ENCODE data around the gene SAP25.

DNA sequence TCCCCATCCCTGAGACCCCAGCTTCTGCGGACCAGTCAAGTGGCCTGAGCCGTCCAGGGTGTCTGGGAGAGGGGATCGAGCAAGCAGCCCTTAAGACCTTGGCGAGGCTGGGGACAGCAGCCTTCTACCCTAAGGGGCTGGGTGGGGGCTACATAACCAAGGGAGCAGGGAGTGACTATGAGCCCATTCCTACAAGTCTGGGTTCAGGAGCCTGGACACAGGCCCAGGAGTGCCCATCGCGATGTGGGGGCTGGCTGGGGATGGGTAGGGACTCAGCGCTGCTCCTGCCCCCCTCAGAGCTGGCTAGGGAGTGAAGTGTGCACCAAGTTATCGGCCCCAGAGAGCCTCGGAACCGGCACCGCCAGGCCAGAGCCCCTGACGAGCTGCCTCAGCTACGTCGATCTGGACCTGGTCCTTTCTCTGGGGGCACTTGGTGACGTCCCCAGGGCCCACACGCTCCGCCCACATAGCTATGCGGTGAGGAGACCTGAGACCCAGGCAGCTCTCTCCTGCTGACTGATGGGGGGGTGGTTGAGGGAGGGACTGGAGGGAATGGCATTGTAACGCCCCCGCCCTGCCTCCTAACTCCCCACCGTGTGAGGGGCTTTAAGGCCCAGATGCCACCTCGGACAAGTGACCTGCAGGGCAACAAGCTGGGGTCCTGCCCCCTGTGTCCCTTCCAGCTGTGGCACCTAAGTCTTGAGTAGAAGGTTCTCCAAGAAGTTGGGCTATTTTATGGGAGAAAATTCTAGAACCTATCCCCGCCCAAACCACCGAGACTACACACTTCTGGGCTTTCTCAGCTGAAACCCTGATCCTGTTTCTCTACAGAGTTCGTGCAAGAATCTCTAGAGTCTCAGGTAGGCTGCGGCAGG is 2.5 kb downstream of the SAP25 start:
- TF ChIP-seq, protein P1, sequence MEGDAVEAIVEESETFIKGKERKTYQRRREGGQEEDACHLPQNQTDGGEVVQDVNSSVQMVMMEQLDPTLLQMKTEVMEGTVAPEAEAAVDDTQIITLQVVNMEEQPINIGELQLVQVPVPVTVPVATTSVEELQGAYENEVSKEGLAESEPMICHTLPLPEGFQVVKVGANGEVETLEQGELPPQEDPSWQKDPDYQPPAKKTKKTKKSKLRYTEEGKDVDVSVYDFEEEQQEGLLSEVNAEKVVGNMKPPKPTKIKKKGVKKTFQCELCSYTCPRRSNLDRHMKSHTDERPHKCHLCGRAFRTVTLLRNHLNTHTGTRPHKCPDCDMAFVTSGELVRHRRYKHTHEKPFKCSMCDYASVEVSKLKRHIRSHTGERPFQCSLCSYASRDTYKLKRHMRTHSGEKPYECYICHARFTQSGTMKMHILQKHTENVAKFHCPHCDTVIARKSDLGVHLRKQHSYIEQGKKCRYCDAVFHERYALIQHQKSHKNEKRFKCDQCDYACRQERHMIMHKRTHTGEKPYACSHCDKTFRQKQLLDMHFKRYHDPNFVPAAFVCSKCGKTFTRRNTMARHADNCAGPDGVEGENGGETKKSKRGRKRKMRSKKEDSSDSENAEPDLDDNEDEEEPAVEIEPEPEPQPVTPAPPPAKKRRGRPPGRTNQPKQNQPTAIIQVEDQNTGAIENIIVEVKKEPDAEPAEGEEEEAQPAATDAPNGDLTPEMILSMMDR (IDR thresholded peaks at IDR 0.05; ENCODE audit: poor library complexity) = no peak
- TF ChIP-seq EZH2 (IDR thresholded peaks at IDR 0.05; ENCODE audit: borderline replicate concordance) = no peak
